Smooth muscle cell (in vitro differentiated cells): ENCODE measurements around the gene CGB1. TPM values are rescaled to one million over a fixed set of nuclear protein-coding genes. Genes with fewer than 3 reads are reported as not detected.

Experiments
- DNase-seq: peaks from one replicate; lab custom pipeline; 2025; ENCODE audit not compliant: unreplicated experiment; lab: John Stamatoyannopoulos, UW
- H2AFZ ChIP-seq: fragments of 200-600 bp; sonication (generic); 2 replicates; pipeline ENCODE4 v1.6.0; 2016; ENCODE audit warnings: antibody characterized with exemption, low read depth, mild to moderate bottlenecking
- H3F3A ChIP-seq: fragments of 200-600 bp; sonication (generic); 2 replicates; pipeline ENCODE4 v1.6.0; 2017; ENCODE audit warnings: antibody characterized with exemption, low read depth
- H3K27ac ChIP-seq: fragments of 200-600 bp; sonication (generic); 2 replicates; pipeline ENCODE4 v1.5.1; 2016; ENCODE audit warnings: low read depth, mild to moderate bottlenecking
- H3K27me3 ChIP-seq: fragments of 200-600 bp; sonication (generic); 2 replicates; pipeline ENCODE4 v1.6.1; 2016; ENCODE audit warnings: low read depth, mild to moderate bottlenecking
- H3K36me3 ChIP-seq: fragments of 200-600 bp; sonication (generic); 2 replicates; pipeline ENCODE4 v1.5.1; 2016; ENCODE audit warnings: low read depth
- H3K4me1 ChIP-seq: fragments of 200-600 bp; sonication (generic); 2 replicates; pipeline ENCODE4 v1.5.1; 2016; ENCODE audit warnings: low read depth
- H3K4me2 ChIP-seq: fragments of 200-600 bp; sonication (generic); 2 replicates; pipeline ENCODE4 v1.6.0; 2016; ENCODE audit warnings: mild to moderate bottlenecking
- H3K4me3 ChIP-seq: fragments of 200-600 bp; sonication (generic); 2 replicates; pipeline ENCODE4 v1.5.1; 2016; ENCODE audit warnings: mild to moderate bottlenecking
- H3K79me2 ChIP-seq: fragments of 200-600 bp; sonication (generic); 2 replicates; pipeline ENCODE4 v1.6.0; 2016; ENCODE audit warnings: low read depth, mild to moderate bottlenecking
- H3K9ac ChIP-seq: fragments of 200-600 bp; sonication (generic); 2 replicates; pipeline ENCODE4 v1.6.0; 2016; ENCODE audit warnings: low read depth
- H3K9me3 ChIP-seq: fragments of 200-600 bp; sonication (generic); replicated peaks from 2 replicates; pipeline ENCODE4 v1.5.1; 2016; ENCODE audit warnings: low read depth
- H4K20me1 ChIP-seq: fragments of 200-600 bp; sonication (generic); 2 replicates; pipeline ENCODE4 v1.6.0; 2016; ENCODE audit warnings: low read depth
- WGBS: methylation state at CpG from one replicate; pipeline ENCODE4 v1.1.7; 2016; ENCODE audit warnings: low lambda C conversion rate; 5-methylcytosine and 5-hydroxymethylcytosine counted together
- microRNA-seq: library from miRNA; unstranded; fragments of <30 nt; microRNA quantifications from one replicate; pipeline ENCODE4, GENCODE V29; 2016; ENCODE audit warnings: borderline number of aligned reads
- polyA plus RNA-seq: library from polyadenylated mRNA; unstranded; fragments of >200 nt; fragmentation: Nextera tagmentation; extraction: Ambion mirVana; gene quantifications from 2 replicates; pipeline ENCODE4 v1.2.1, GENCODE V29; 2016
- small RNA-seq: library from RNA; depleted of rRNA; stranded (forward); fragments of <200 nt; gene quantifications from one replicate; pipeline ENCODE3, GENCODE V24; 2014
- total RNA-seq: library from RNA; depleted of rRNA; stranded (reverse); fragments of >200 nt; gene quantifications from 2 replicates; pipeline ENCODE4 v1.2.3, GENCODE V29; 2014
- TF ChIP-seq, protein P1 (sequence below): fragments of 200-600 bp; sonication (generic); IDR thresholded peaks from 2 replicates; pipeline ENCODE4 v1.5.1; 2017; ENCODE audit warnings: borderline replicate concordance, mild to moderate bottlenecking, antibody characterized with exemption; ENCODE audit not compliant: insufficient read depth, poor library complexity, severe bottlenecking

The CGB1 gene
- total and polyA plus RNA-seq, 2 experiments from 2014 or later: not detected

GRCh38 chr19:48987323-48987722, 49.4 kb downstream of the CGB1 start:
- H3K79me2 ChIP-seq: peaks cover 30% of the 10 kb centered on the region
- WGBS: 92% methylated on average over 6 of the region's 7 CpGs
- no peak overlapping the region for H3K27ac ChIP-seq
- H3K4me2 ChIP-seq: no peak overlapping the region
- DNase-seq: no peak
- no peak overlapping the region for H3K4me3 ChIP-seq
- H3K27me3 ChIP-seq: no peaks in the 10 kb centered on the region
- H3F3A ChIP-seq: no peaks in the 10 kb centered on the region
- no peak overlapping the region for H2AFZ ChIP-seq
- H3K9me3 ChIP-seq: no peaks in the 10 kb centered on the region
- H3K4me1 ChIP-seq: peaks cover 10% of the 10 kb centered on the region
- peaks cover 49% of the 10 kb centered on the region for H4K20me1 ChIP-seq
- TF ChIP-seq, protein P1, sequence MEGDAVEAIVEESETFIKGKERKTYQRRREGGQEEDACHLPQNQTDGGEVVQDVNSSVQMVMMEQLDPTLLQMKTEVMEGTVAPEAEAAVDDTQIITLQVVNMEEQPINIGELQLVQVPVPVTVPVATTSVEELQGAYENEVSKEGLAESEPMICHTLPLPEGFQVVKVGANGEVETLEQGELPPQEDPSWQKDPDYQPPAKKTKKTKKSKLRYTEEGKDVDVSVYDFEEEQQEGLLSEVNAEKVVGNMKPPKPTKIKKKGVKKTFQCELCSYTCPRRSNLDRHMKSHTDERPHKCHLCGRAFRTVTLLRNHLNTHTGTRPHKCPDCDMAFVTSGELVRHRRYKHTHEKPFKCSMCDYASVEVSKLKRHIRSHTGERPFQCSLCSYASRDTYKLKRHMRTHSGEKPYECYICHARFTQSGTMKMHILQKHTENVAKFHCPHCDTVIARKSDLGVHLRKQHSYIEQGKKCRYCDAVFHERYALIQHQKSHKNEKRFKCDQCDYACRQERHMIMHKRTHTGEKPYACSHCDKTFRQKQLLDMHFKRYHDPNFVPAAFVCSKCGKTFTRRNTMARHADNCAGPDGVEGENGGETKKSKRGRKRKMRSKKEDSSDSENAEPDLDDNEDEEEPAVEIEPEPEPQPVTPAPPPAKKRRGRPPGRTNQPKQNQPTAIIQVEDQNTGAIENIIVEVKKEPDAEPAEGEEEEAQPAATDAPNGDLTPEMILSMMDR: no peak
- no peaks in the 10 kb centered on the region for H3K36me3 ChIP-seq
- no peak overlapping the region for H3K9ac ChIP-seq

GRCh38 chr19:48986211-48986610, 50.5 kb downstream of the CGB1 start:
- peaks cover 2% of the 10 kb centered on the region for H3K4me1 ChIP-seq
- TF ChIP-seq, protein P1: no peak
- no peaks in the 10 kb centered on the region for H3F3A ChIP-seq
- no peak overlapping the region for H3K27ac ChIP-seq
- H3K9me3 ChIP-seq: no peaks in the 10 kb centered on the region
- no peak overlapping the region for H3K4me2 ChIP-seq
- no peaks in the 10 kb centered on the region for H3K27me3 ChIP-seq
- H3K36me3 ChIP-seq: no peaks in the 10 kb centered on the region
- 93% methylated on average over 2 of the region's 3 CpGs for WGBS
- peaks cover 19% of the 10 kb centered on the region for H3K79me2 ChIP-seq
- peaks cover 40% of the 10 kb centered on the region for H4K20me1 ChIP-seq
- no peak overlapping the region for H3K4me3 ChIP-seq
- no peak overlapping the region for H2AFZ ChIP-seq
- DNase-seq: no peak
- no peak overlapping the region for H3K9ac ChIP-seq

GRCh38 chr19:48985711-48986110, 51.0 kb downstream of the CGB1 start:
- Histone ChIP-seq H3K4me3 (no peak overlapping the region), H3K36me3 (no peaks in the 10 kb centered on the region), H3K4me2 (no peak overlapping the region), H3K27me3 (no peaks in the 10 kb centered on the region), H3K4me1 (no peaks in the 10 kb centered on the region), H4K20me1 (peaks cover 35% of the 10 kb centered on the region), H2AFZ (no peak overlapping the region), H3K79me2 (peaks cover 15% of the 10 kb centered on the region), H3K9me3 (no peaks in the 10 kb centered on the region), H3K9ac (no peak overlapping the region), H3F3A (no peaks in the 10 kb centered on the region), H3K27ac (no peak overlapping the region)
- TF ChIP-seq, protein P1: no peak
- 99% methylated on average over 13 of the region's 13 CpGs for WGBS
- DNase-seq: no peak

Small RNA genes within 50 kb of the gene (microRNA-seq; reads per million reads assigned to microRNA genes)
- not detected for gene MIR6798

Small RNA genes within 50 kb of the gene (small RNA-seq; reads per million reads assigned to genes)
- gene MIR6798 (0.26 reads per million, percentile 2 among the genes with 10 or more reads in this experiment), gene RN7SL708P (not detected)

Other genes starting within 250 kb of the CGB1 start
- gene BCAT2, start 225.9 kb downstream of the CGB1 start, total RNA-seq: 11.8 and 24.9 TPM in 2 replicates
- 30.9 and 45.4 TPM in 2 replicates for gene BCAT2, start 225.9 kb downstream of the CGB1 start, polyA plus RNA-seq
- 14.8 and 19.3 TPM in 2 replicates for gene HSD17B14, start 200.4 kb downstream of the CGB1 start, total RNA-seq
- gene HSD17B14, start 200.4 kb downstream of the CGB1 start, polyA plus RNA-seq: 16.4 and 16.9 TPM in 2 replicates
- 2.6 and 4.4 TPM in 2 replicates for gene PLEKHA4, start 168.3 kb downstream of the CGB1 start, total RNA-seq
- gene PLEKHA4, start 168.3 kb downstream of the CGB1 start, polyA plus RNA-seq: 32.6 and 39.2 TPM in 2 replicates
- gene PPP1R15A, start 164.5 kb downstream of the CGB1 start, total RNA-seq: 88.5 and 99.3 TPM in 2 replicates
- gene PPP1R15A, start 164.5 kb downstream of the CGB1 start, polyA plus RNA-seq: 339 and 357 TPM in 2 replicates
- 0.18 TPM in 1 of 2 replicates, not detected in the other for gene TULP2, start 138.2 kb downstream of the CGB1 start, total RNA-seq
- gene TULP2, start 138.2 kb downstream of the CGB1 start, polyA plus RNA-seq: 1.2 and 1.8 TPM in 2 replicates
- 146 and 221 TPM in 2 replicates for gene NUCB1, start 136.6 kb downstream of the CGB1 start, total RNA-seq
- 292 and 329 TPM in 2 replicates for gene NUCB1, start 136.6 kb downstream of the CGB1 start, polyA plus RNA-seq
- 0.27 TPM in 1 of 2 replicates, not detected in the other for gene DHDH, start 103.2 kb downstream of the CGB1 start, total RNA-seq
- 0.87 and 1.0 TPM in 2 replicates for gene DHDH, start 103.2 kb downstream of the CGB1 start, polyA plus RNA-seq
- gene BAX, start 82.0 kb downstream of the CGB1 start, total RNA-seq: 42.8 and 124 TPM in 2 replicates
- 153 and 185 TPM in 2 replicates for gene BAX, start 82.0 kb downstream of the CGB1 start, polyA plus RNA-seq
- gene FTL, start 71.6 kb downstream of the CGB1 start, total RNA-seq: 5,371 and 5,904 TPM in 2 replicates
- 11,768 and 12,053 TPM in 2 replicates for gene FTL, start 71.6 kb downstream of the CGB1 start, polyA plus RNA-seq
- gene GYS1, start 43.6 kb downstream of the CGB1 start, total RNA-seq: 40.8 and 58.1 TPM in 2 replicates
- 75.2 and 82.6 TPM in 2 replicates for gene GYS1, start 43.6 kb downstream of the CGB1 start, polyA plus RNA-seq
- gene RUVBL2, start 43.0 kb downstream of the CGB1 start, total RNA-seq: 74.3 and 89.4 TPM in 2 replicates
- 117 and 123 TPM in 2 replicates for gene RUVBL2, start 43.0 kb downstream of the CGB1 start, polyA plus RNA-seq
- not detected in 2 replicates for gene LHB, start 19.8 kb downstream of the CGB1 start, total RNA-seq
- gene LHB, start 19.8 kb downstream of the CGB1 start, polyA plus RNA-seq: 0.39 TPM in 1 of 2 replicates, not detected in the other
- not detected in 2 replicates for gene CGB3, start 12.6 kb downstream of the CGB1 start, total RNA-seq
- gene CGB3, start 12.6 kb downstream of the CGB1 start, polyA plus RNA-seq: 0.45 and 1.8 TPM in 2 replicates
- gene CGB2, start 5.0 kb downstream of the CGB1 start, total RNA-seq: 2.3 TPM in 1 of 2 replicates, not detected in the other
- gene CGB2, start 5.0 kb downstream of the CGB1 start, polyA plus RNA-seq: 1.3 TPM in 1 of 2 replicates, not detected in the other
- 2.5 TPM in 1 of 2 replicates, not detected in the other for gene CGB5, start 7.0 kb upstream of the CGB1 start, total RNA-seq
- 2.0 and 3.4 TPM in 2 replicates for gene CGB5, start 7.0 kb upstream of the CGB1 start, polyA plus RNA-seq
- gene CGB8, start 12.2 kb upstream of the CGB1 start, total RNA-seq: not detected in 2 replicates
- 1.0 and 7.4 TPM in 2 replicates for gene CGB8, start 12.2 kb upstream of the CGB1 start, polyA plus RNA-seq
- 1.3 and 2.0 TPM in 2 replicates for gene CGB7, start 20.9 kb upstream of the CGB1 start, total RNA-seq
- 2.5 and 7.6 TPM in 2 replicates for gene CGB7, start 20.9 kb upstream of the CGB1 start, polyA plus RNA-seq
- 1.2 and 1.8 TPM in 2 replicates for gene NTF4, start 27.9 kb upstream of the CGB1 start, total RNA-seq
- gene NTF4, start 27.9 kb upstream of the CGB1 start, polyA plus RNA-seq: 1.4 and 7.8 TPM in 2 replicates
- gene KCNA7, start 35.8 kb upstream of the CGB1 start, total RNA-seq: not detected in 2 replicates
- 0.08 and 0.18 TPM in 2 replicates for gene KCNA7, start 35.8 kb upstream of the CGB1 start, polyA plus RNA-seq
- gene SNRNP70, start 48.6 kb upstream of the CGB1 start, total RNA-seq: 164 and 200 TPM in 2 replicates
- gene SNRNP70, start 48.6 kb upstream of the CGB1 start, polyA plus RNA-seq: 206 and 216 TPM in 2 replicates
- gene LIN7B, start 77.5 kb upstream of the CGB1 start, total RNA-seq: 11.7 and 16.5 TPM in 2 replicates
- 24.7 and 30.7 TPM in 2 replicates for gene LIN7B, start 77.5 kb upstream of the CGB1 start, polyA plus RNA-seq
- gene C19orf73, start 82.2 kb upstream of the CGB1 start, total RNA-seq: 0.54 and 2.9 TPM in 2 replicates
- gene C19orf73, start 82.2 kb upstream of the CGB1 start, polyA plus RNA-seq: 0.74 and 1.7 TPM in 2 replicates
- 3.2 and 10.9 TPM in 2 replicates for gene PPFIA3, start 82.6 kb upstream of the CGB1 start, total RNA-seq
- 16.3 and 20.3 TPM in 2 replicates for gene PPFIA3, start 82.6 kb upstream of the CGB1 start, polyA plus RNA-seq
- 1.1 TPM in 1 of 2 replicates, not detected in the other for gene HRC, start 118.5 kb upstream of the CGB1 start, total RNA-seq
- 0.06 and 0.84 TPM in 2 replicates for gene HRC, start 118.5 kb upstream of the CGB1 start, polyA plus RNA-seq
- gene TRPM4, start 120.9 kb upstream of the CGB1 start, total RNA-seq: 15.0 and 27.7 TPM in 2 replicates
- gene TRPM4, start 120.9 kb upstream of the CGB1 start, polyA plus RNA-seq: 32.1 and 47.0 TPM in 2 replicates